Adrenal gland (tissue), 12 donors: Measurements from ENCODE around the gene STX18. TPM values are rescaled to one million over a fixed set of nuclear protein-coding genes. Genes with fewer than 3 reads are reported as not detected.
A peak's percentile ranks its signal among the peaks of the same experiment; 100 is the strongest.

Source experiments
- DNase-seq, 7 donors: peaks; one replicate each; pipeline ENCODE4 v3.0.0-alpha.2; 2019 to 2020
- H3K27ac ChIP-seq, 5 donors: fragments of 200-600 bp; sonication (generic) in 4 of 5; 1 replicate in 3 of 5; 2 replicates in 2 of 5; pipeline versions ENCODE4 v1.5.1 to v1.8.0; 2016 to 2020; ENCODE audit warnings: mild to moderate bottlenecking in 1 of 5
- H3K27me3 ChIP-seq: fragments of 200-600 bp; 2 replicates; pipeline ENCODE4 v1.8.0; 2021
- H3K36me3 ChIP-seq, 2 donors: fragments of 200-600 bp; replicated peaks in 1 of 2; 1 replicate in 1 of 2; 2 replicates in 1 of 2; pipeline versions ENCODE4 v1.5.1 to v1.8.0; 2018 to 2022
- H3K4me1 ChIP-seq, 2 donors: fragments of 200-600 bp; replicated peaks in 1 of 2; 1 replicate in 1 of 2; 2 replicates in 1 of 2; pipeline versions ENCODE4 v1.5.1 to v1.8.0; 2018 to 2021
- H3K4me3 ChIP-seq, 4 donors: fragments of 200-600 bp; sonication (generic) in 3 of 4; one replicate each; pipeline ENCODE4 v1.5.1; 2016 to 2018
- H3K9me3 ChIP-seq, 3 donors: fragments of 200-600 bp; sonication (generic) in 1 of 3; replicated peaks in 1 of 3; 1 replicate in 2 of 3; 2 replicates in 1 of 3; pipeline versions ENCODE4 v1.5.1 to v1.8.0; 2016 to 2021
- CTCF ChIP-seq, 6 experiments: fragments of 450-650 bp in 4 of 6; fragments of 200-600 bp in 2 of 6; sonication (generic) in 1 of 6; IDR thresholded peaks; 1 replicate in 5 of 6; 2 replicates in 1 of 6; pipeline versions ENCODE4 v1.5.1 to v1.8.0; 2016 to 2021; ENCODE audit warnings: antibody characterized with exemption in 6 of 6, mild to moderate bottlenecking in 2 of 6, moderate library complexity in 1 of 6
- POLR2A ChIP-seq, 2 donors: fragments of 450-650 bp; IDR thresholded peaks; one replicate each; pipeline ENCODE4 v1.6.1; 2017; ENCODE audit warnings: antibody characterized with exemption in 2 of 2, mild to moderate bottlenecking in 2 of 2, moderate library complexity in 1 of 2
- WGBS, 4 donors: extraction: QIAGEN DNeasy Blood & Tissue Kit in 2 of 4; methylation state at CpG; one replicate each; pipeline versions ENCODE4 v1.1.5 to v1.1.7; 2013 to 2017; 5-methylcytosine and 5-hydroxymethylcytosine counted together
- intact Hi-C, 2 donors: fragments of 100-400 bp; cut with DNase I; formaldehyde crosslinking; loops; one replicate each; pipeline versions ENCODE4 v1.14.1 to v1.15.0; 2022 to 2023
- polyA plus RNA-seq, 3 donors: library from polyadenylated mRNA; stranded (reverse); fragments of 200-250 nt in 2 of 3; fragments of 350-450 nt in 1 of 3; fragmentation: Illumina TruSeq in 1 of 3; extraction: RNeasy Lipid Tissue Mini Kit (QIAGEN cat#74804) in 1 of 3; gene quantifications; one replicate each; pipeline ENCODE4 v1.2.3, GENCODE V29; 2013 to 2014
- total RNA-seq, 9 donors: library from RNA; depleted of rRNA in 4 of 9; stranded (reverse); fragments of >200 nt in 4 of 9; fragments of 120-200 nt in 1 of 9; fragmentation: NEBNext Ultra II Directional in 1 of 9; extraction: Animal tissue kit (Norgen Biotek cat#: 25700) in 1 of 9; gene quantifications; one replicate each; pipeline versions ENCODE4 v1.1.0 to v1.2.4, GENCODE V29; 2013 to 2023
- donor health status: healthy with polysubstance abuse.
- donor health status: Bipolar disorder and iron deficiency.
- donor health status: DM: yes; HTN: yes; CAD: no.
- donor health status: DM: no; HTN: no; CAD: no.
- donor health status: DM: no; HTN: no; CAD: no.
- donor health status: DM: yes; HTN: yes; CAD: no.

STX18 gene
- total and polyA plus RNA-seq, 12 donors: 28.6 to 88.5 (median 38.1) TPM

- H3K4me1 ChIP-seq: no peaks in the 10 kb centered on the region
- H3K27me3 ChIP-seq: no peaks in the 10 kb centered on the region
- H3K36me3 ChIP-seq: peaks cover 0 to 27% of the 10 kb centered on the region in 2 donors
- intact Hi-C loops: no loop called here
- DNase-seq: no peak
- H3K4me3 ChIP-seq: no peak overlapping the region
- no peaks in the 10 kb centered on the region for H3K9me3 ChIP-seq
- TF ChIP-seq POLR2A (IDR thresholded peaks at IDR 0.05) (no peak), CTCF (IDR thresholded peaks at IDR 0.05) (no peak)
- H3K27ac ChIP-seq: no peak overlapping the region
- 73 to 97% (median 91%) methylated on average over 4 of the region's 4 CpGs for WGBS, 4 donors
Observed at GRCh38 chr4:4433941-4434340, 107.9 kb downstream of the STX18 start.

GRCh38 chr4:4432341-4433125, 109.3 kb downstream of the STX18 start:
- Histone ChIP-seq H3K4me1 (peaks cover 6 to 9% of the 10 kb centered on the region in 2 donors), H3K4me3 (no peak overlapping the region), H3K27me3 (no peaks in the 10 kb centered on the region), H3K9me3 (no peaks in the 10 kb centered on the region), H3K27ac (no peak overlapping the region), H3K36me3 (peaks cover 0 to 21% of the 10 kb centered on the region in 2 donors)
- TF ChIP-seq POLR2A (IDR thresholded peaks at IDR 0.05): no peak
- TF ChIP-seq CTCF (IDR thresholded peaks at IDR 0.05): no peak
- 89 to 98% (median 96%) methylated on average over 6 to 11 of the region's 11 CpGs for WGBS, 4 donors
- no peak for DNase-seq
- intact Hi-C loops: no loop called here

GRCh38 chr4:4430492-4431195, 111.2 kb downstream of the STX18 start:
- TF ChIP-seq POLR2A (IDR thresholded peaks at IDR 0.05): no peak
- TF ChIP-seq CTCF (IDR thresholded peaks at IDR 0.05): peak; percentile 36 to 55 (median 46)
- intact Hi-C loops: no loop called here
- H3K27me3 ChIP-seq: no peaks in the 10 kb centered on the region
- H3K9me3 ChIP-seq: no peaks in the 10 kb centered on the region
- 72 to 76% (median 75%) methylated on average over 7 of the region's 7 CpGs for WGBS, 4 donors
- peak in 3 of 7 donors; percentile 33 to 49 (median 44) for DNase-seq
- H3K4me1 ChIP-seq: peaks cover 12 to 17% of the 10 kb centered on the region in 2 donors
- H3K4me3 ChIP-seq: no peak overlapping the region
- H3K36me3 ChIP-seq: peaks cover 0 to 18% of the 10 kb centered on the region in 2 donors
- no peak overlapping the region for H3K27ac ChIP-seq
